H1 (cell line): Measurements from ENCODE around the gene SHMT2. TPM values are rescaled to one million over a fixed set of nuclear protein-coding genes. Genes with fewer than 3 reads are reported as not detected.

Experiments used
- CTCF ChIA-PET: fragments of 300-600 bp; sonication (Branson Sonifier 250); formaldehyde crosslinking; loops from one replicate; lab custom pipeline; 2021; ENCODE audit not compliant: partially characterized antibody; lab: Charles Lee
- POLR2A ChIA-PET: fragments of 300-600 bp; sonication (Branson Sonifier 250); formaldehyde crosslinking; loops from one replicate; lab custom pipeline; 2021; ENCODE audit warnings: inconsistent platforms; ENCODE audit not compliant: partially characterized antibody; lab: Charles Lee
- DNase-seq, 2 experiments: peaks; one replicate each; pipeline versions ENCODE4 v3.0.0 to v3.0.0-alpha.2; 2010 to 2022; ENCODE audit warnings: low spot score in 2 of 2, low read depth in 1 of 2, mixed read lengths in 1 of 2
- FAIRE-seq: peaks from 2 replicates; lab custom pipeline; 2011; peaks lifted over from hg19 to GRCh38; lab: Jason Lieb, UNC
- H2AFZ ChIP-seq: 2 replicates; pipeline ENCODE4 v1.8.1; 2012; ENCODE audit warnings: low read length, inconsistent platforms
- H2AK5ac ChIP-seq: 2 replicates; pipeline ENCODE4 v1.6.1; 2013; ENCODE audit warnings: low read depth, low read length
- H2BK120ac ChIP-seq: replicated peaks from 2 replicates; pipeline ENCODE3; 2013; ENCODE audit warnings: low read depth, low read length, inconsistent platforms
- H2BK12ac ChIP-seq: 2 replicates; pipeline ENCODE4 v1.6.1; 2013; ENCODE audit warnings: low read depth, low read length
- H2BK15ac ChIP-seq: 2 replicates; pipeline ENCODE4 v1.6.1; 2013; ENCODE audit warnings: low read length
- H2BK20ac ChIP-seq: 2 replicates; pipeline ENCODE4 v1.6.1; 2013; ENCODE audit warnings: low read length
- H2BK5ac ChIP-seq: 2 replicates; pipeline ENCODE4 v1.6.1; 2013; ENCODE audit warnings: low read depth, low read length
- H3K14ac ChIP-seq: 2 replicates; pipeline ENCODE4 v1.6.1; 2013; ENCODE audit warnings: inconsistent platforms; ENCODE audit not compliant: insufficient read length
- H3K18ac ChIP-seq: 2 replicates; pipeline ENCODE4 v1.6.1; 2013; ENCODE audit warnings: low read length; ENCODE audit errors: extremely low read depth
- H3K23ac ChIP-seq: 2 replicates; pipeline ENCODE4 v1.6.1; 2013; ENCODE audit warnings: inconsistent platforms; ENCODE audit not compliant: insufficient read length
- H3K23me2 ChIP-seq: 2 replicates; pipeline ENCODE4 v1.6.1; 2013; ENCODE audit warnings: low read depth, low read length
- H3K27ac ChIP-seq: 2 replicates; pipeline ENCODE4 v1.6.1; 2011; ENCODE audit warnings: low read depth, low read length, inconsistent platforms
- H3K27me3 ChIP-seq, 4 experiments: replicated peaks in 1 of 4; 1 replicate in 1 of 4; 2 replicates in 3 of 4; pipeline versions ENCODE4 v1.6.1 to v1.8.1; 2011 to 2013; ENCODE audit warnings: low read length in 3 of 4, mild to moderate bottlenecking in 3 of 4, inconsistent platforms in 2 of 4, mixed read lengths in 2 of 4, moderate library complexity in 1 of 4; ENCODE audit not compliant: control insufficient read depth in 3 of 4, insufficient read depth in 3 of 4; ENCODE audit errors: extremely low read depth in 1 of 4
- H3K36me3 ChIP-seq, 4 experiments: 2 replicates each; pipeline versions ENCODE4 v1.6.1 to v1.8.1; 2011 to 2013; ENCODE audit warnings: mild to moderate bottlenecking in 4 of 4, low read length in 3 of 4, moderate library complexity in 2 of 4, control low read depth in 1 of 4, inconsistent platforms in 1 of 4; ENCODE audit not compliant: insufficient read depth in 4 of 4, control insufficient read depth in 2 of 4
- H3K4ac ChIP-seq: replicated peaks from 2 replicates; pipeline ENCODE3; 2013; ENCODE audit warnings: low read length, low read depth, mixed read lengths, inconsistent platforms; ENCODE audit not compliant: insufficient read length
- H3K4me1 ChIP-seq, 4 experiments: replicated peaks in 1 of 4; 1 replicate in 1 of 4; 2 replicates in 3 of 4; pipeline versions ENCODE4 v1.6.1 to v1.8.1; 2011 to 2013; ENCODE audit warnings: low read length in 3 of 4, inconsistent platforms in 2 of 4, mixed read lengths in 1 of 4; ENCODE audit not compliant: insufficient read depth in 4 of 4, control insufficient read depth in 3 of 4
- H3K4me2 ChIP-seq, 2 experiments: 2 replicates each; pipeline versions ENCODE4 v1.6.1 to v1.8.1; 2011 to 2013; ENCODE audit warnings: low read depth in 2 of 2, low read length in 2 of 2, control low read depth in 1 of 2, inconsistent platforms in 1 of 2, mild to moderate bottlenecking in 1 of 2; ENCODE audit not compliant: insufficient read depth in 1 of 2
- H3K4me3 ChIP-seq, 4 experiments: fragments of 200-600, 300-600 bp in 1 of 4; sonication (generic), shearing (Covaris generic), sonication (Bioruptor Twin) in 1 of 4; 2 replicates each; pipeline versions ENCODE4 v1.5.1 to v1.8.1; 2011 to 2016; ENCODE audit warnings: low read length in 4 of 4, low read depth in 3 of 4, control low read depth in 2 of 4, inconsistent platforms in 2 of 4, mild to moderate bottlenecking in 2 of 4, mixed read lengths in 1 of 4, moderate library complexity in 1 of 4; ENCODE audit not compliant: insufficient read depth in 2 of 4; ENCODE audit errors: extremely low read depth in 1 of 4
- H3K56ac ChIP-seq: replicated peaks from 2 replicates; pipeline ENCODE3; 2013; ENCODE audit warnings: low read depth, mild to moderate bottlenecking, mixed read lengths, low read length, inconsistent platforms; ENCODE audit not compliant: insufficient read length
- H3K79me1 ChIP-seq: 2 replicates; pipeline ENCODE4 v1.6.1; 2013; ENCODE audit warnings: low read depth, low read length, control low read depth
- H3K79me2 ChIP-seq, 2 experiments: 2 replicates each; pipeline versions ENCODE4 v1.6.1 to v1.8.1; 2012 to 2013; ENCODE audit warnings: low read length in 2 of 2, mild to moderate bottlenecking in 2 of 2, inconsistent platforms in 1 of 2; ENCODE audit not compliant: insufficient read depth in 2 of 2, control insufficient read depth in 1 of 2
- H3K9ac ChIP-seq, 4 experiments: replicated peaks in 1 of 4; 1 replicate in 1 of 4; 2 replicates in 3 of 4; pipeline versions ENCODE4 v1.6.1 to v1.8.1; 2011 to 2013; ENCODE audit warnings: low read depth in 3 of 4, low read length in 3 of 4, control low read depth in 2 of 4, mild to moderate bottlenecking in 2 of 4, moderate library complexity in 2 of 4, inconsistent platforms in 1 of 4; ENCODE audit errors: extremely low read depth in 1 of 4
- H3K9me3 ChIP-seq, 2 experiments: 2 replicates each; pipeline versions ENCODE4 v1.6.1 to v1.8.1; 2012 to 2013; ENCODE audit warnings: mild to moderate bottlenecking in 2 of 2, moderate library complexity in 2 of 2, control low read depth in 1 of 2, inconsistent platforms in 1 of 2, low read depth in 1 of 2, low read length in 1 of 2, mixed read lengths in 1 of 2; ENCODE audit not compliant: insufficient read depth in 2 of 2
- H4K20me1 ChIP-seq, 2 experiments: replicated peaks in 1 of 2; 2 replicates each; pipeline versions ENCODE3 to v1.8.1; 2011 to 2013; ENCODE audit warnings: inconsistent platforms in 2 of 2, low read length in 2 of 2, mild to moderate bottlenecking in 1 of 2; ENCODE audit not compliant: insufficient read depth in 2 of 2, control insufficient read depth in 1 of 2
- H4K5ac ChIP-seq: 2 replicates; pipeline ENCODE4 v1.6.1; 2013; ENCODE audit warnings: low read length, low read depth, mixed read lengths, inconsistent platforms; ENCODE audit not compliant: insufficient read length
- H4K8ac ChIP-seq: 2 replicates; pipeline ENCODE4 v1.8.0; 2013; ENCODE audit warnings: mild to moderate bottlenecking, moderate library complexity, low read length, inconsistent platforms; ENCODE audit not compliant: insufficient read depth; ENCODE audit errors: extremely low read depth
- H4K91ac ChIP-seq: replicated peaks from 2 replicates; pipeline ENCODE3; 2013; ENCODE audit warnings: low read length, mixed read lengths, inconsistent platforms; ENCODE audit not compliant: insufficient read length
- BCL11A ChIP-seq, 2 experiments: IDR thresholded peaks; one replicate each; pipeline ENCODE4 v1.6.1; 2011; ENCODE audit warnings: low read depth in 2 of 2, low read length in 2 of 2, mild to moderate bottlenecking in 2 of 2
- BRCA1 ChIP-seq: IDR thresholded peaks from 2 replicates; pipeline ENCODE4 v1.6.1; 2012; ENCODE audit warnings: low read depth, low read length, improper control_type of control experiment
- CBX8 ChIP-seq: fragments of 300-800, 300-1000 bp; sonication (generic); IDR thresholded peaks from 2 replicates; pipeline ENCODE4 v1.7.1; 2016; ENCODE audit warnings: low read depth, low read length, borderline replicate concordance
- CHD2 ChIP-seq: IDR thresholded peaks from 2 replicates; pipeline ENCODE4 v1.6.1; 2012; ENCODE audit warnings: low read length, improper control_type of control experiment
- EZH2 ChIP-seq: fragments of 200-600 bp; sonication (generic); IDR thresholded peaks from 2 replicates; pipeline ENCODE4 v1.7.1; 2012; ENCODE audit warnings: low read depth, mild to moderate bottlenecking, moderate library complexity, low read length, inconsistent platforms; ENCODE audit not compliant: severe bottlenecking
- KDM4A ChIP-seq: IDR thresholded peaks from one replicate; pipeline ENCODE4 v1.7.1; 2012; ENCODE audit warnings: low read depth, mild to moderate bottlenecking, moderate library complexity, low read length, inconsistent platforms; ENCODE audit not compliant: severe bottlenecking
- MAX ChIP-seq: IDR thresholded peaks from 2 replicates; pipeline ENCODE4 v1.6.1; 2012; ENCODE audit warnings: inconsistent platforms
- POLR2AphosphoS5 ChIP-seq: IDR thresholded peaks from 2 replicates; pipeline ENCODE4 v1.6.1; 2011; ENCODE audit warnings: low read depth, low read length
- POU5F1 ChIP-seq: IDR thresholded peaks from 2 replicates; pipeline ENCODE4 v1.6.1; 2011; ENCODE audit warnings: low read depth, mild to moderate bottlenecking, low read length, moderate library complexity
- RAD21 ChIP-seq, 2 experiments: IDR thresholded peaks in 1 of 2; conservative IDR thresholded peaks in 1 of 2; 2 replicates each; pipeline ENCODE4 v1.6.1; 2011; ENCODE audit warnings: low read depth in 2 of 2, low read length in 2 of 2, improper control_type of control experiment in 1 of 2, inconsistent platforms in 1 of 2, mild to moderate bottlenecking in 1 of 2, moderate library complexity in 1 of 2
- RBBP5 ChIP-seq: IDR thresholded peaks from 2 replicates; pipeline ENCODE4 v1.7.1; 2012; ENCODE audit warnings: low read depth, mild to moderate bottlenecking, inconsistent platforms, low read length, moderate library complexity, borderline replicate concordance
- RXRA ChIP-seq: IDR thresholded peaks from 2 replicates; pipeline ENCODE4 v1.6.1; 2011; ENCODE audit warnings: low read depth, mild to moderate bottlenecking, low read length, moderate library complexity; ENCODE audit not compliant: insufficient read depth
- SIX5 ChIP-seq: IDR thresholded peaks from 2 replicates; pipeline ENCODE4 v1.6.1; 2011; ENCODE audit warnings: mild to moderate bottlenecking, low read depth, low read length
- TAF7 ChIP-seq: optimal IDR thresholded peaks from 2 replicates; pipeline ENCODE3; 2011; ENCODE audit warnings: low read depth, mild to moderate bottlenecking, inconsistent platforms, low read length, moderate library complexity, borderline replicate concordance
- WGBS, 2 experiments: shearing (Covaris generic) in 1 of 2; methylation state at CpG; one replicate each; pipeline versions ENCODE4 v1.1.6 to v1.1.7; 2013 to 2015; ENCODE audit warnings: low lambda C conversion rate in 2 of 2, mixed read lengths in 2 of 2, inconsistent platforms in 1 of 2, low coverage in 1 of 2, missing lambda C conversion rate in 1 of 2; ENCODE audit not compliant: insufficient replicate concordance in 2 of 2, insufficient coverage in 1 of 2, insufficient read length in 1 of 2; ENCODE audit errors: extremely low coverage in 1 of 2, missing lambda C conversion rate in 1 of 2; 5-methylcytosine and 5-hydroxymethylcytosine counted together
- polyA plus RNA-seq, 7 experiments: library from polyadenylated mRNA; depleted of rRNA in 3 of 7; stranded (reverse) in 5 of 7; unstranded in 2 of 7; fragments of >200 nt in 5 of 7; fragments of 200-250 nt in 2 of 7; gene quantifications; 1 replicate in 5 of 7; 2 replicates in 1 of 7; 4 replicates in 1 of 7; pipeline versions ENCODE4 v1.2.1 to v1.2.3, GENCODE V29; 2011 to 2013; ENCODE audit warnings: missing spikeins in 2 of 7, mixed read lengths in 2 of 7
- total RNA-seq: library from RNA; stranded (reverse); fragmentation: NEBNext Ultra II Directional; extraction: Animal tissue kit (Norgen Biotek cat#: 25700); gene quantifications from 2 replicates; pipeline ENCODE4 v1.2.1, GENCODE V29; 2021

Gene SHMT2
- total and polyA plus RNA-seq, 2 of the 8 experiments (the other 6 are each of a cell fraction or from before 2014, with no cell fraction given): 274 to 520 TPM

GRCh38 chr12:57250541-57250940 lies 21.0 kb downstream of the SHMT2 start:
- no peak overlapping the region for H2BK120ac ChIP-seq
- H3K4ac ChIP-seq: no peak overlapping the region
- no peak overlapping the region for H3K14ac ChIP-seq
- no peak overlapping the region for H3K27ac ChIP-seq
- H3K4me2 ChIP-seq: no peak overlapping the region; a peak in 1 of 4 replicates
- no peak overlapping the region for H4K5ac ChIP-seq
- H3K79me1 ChIP-seq: no peaks in the 10 kb centered on the region
- no peak overlapping the region for H4K91ac ChIP-seq
- H4K20me1 ChIP-seq: no peaks in the 10 kb centered on the region
- FAIRE-seq (no peak), DNase-seq (no peak)
- no peak overlapping the region for H2BK15ac ChIP-seq
- ChIA-PET CTCF (interaction anchor here (0.9 to 27.9 kb wide), 11 partner anchors 9 to 224 kb away, joined by 3 to 726 read pairs (median 26); partner anchors contain the start of genes GLI1, INHBE, NXPH4 and SHMT2), POLR2A (interaction anchor here (0.9 to 23.7 kb wide), 5 partner anchors 10 to 204 kb away, joined by 3 to 852 read pairs (median 5); partner anchors contain the start of genes INHBE and SHMT2)
- no peaks in the 10 kb centered on the region for H3K79me2 ChIP-seq
- peaks cover 2 to 8% (median 4%) of the 10 kb centered on the region in 4 experiments; a peak in 6 of 7 replicates for H3K4me1 ChIP-seq
- H4K8ac ChIP-seq: no peak overlapping the region
- no peak overlapping the region for H3K18ac ChIP-seq
- H3K23ac ChIP-seq: no peak overlapping the region
- H2BK12ac ChIP-seq: no peak overlapping the region
- no peak overlapping the region for H2BK5ac ChIP-seq
- TF ChIP-seq POLR2AphosphoS5 (no peak), BRCA1 (no peak), EZH2 (no peak), RBBP5 (no peak), SIX5 (no peak), TAF7 (no peak), POU5F1 (no peak), CHD2 (no peak), MAX (no peak), RAD21 (IDR thresholded peaks at IDR 0.05 in 1 of 2, conservative IDR thresholded peaks at IDR 0.05 in 1 of 2; ENCODE audit: low read depth in 2 of 2, low read length in 2 of 2) (no peak), CBX8 (no peak), RXRA (no peak), KDM4A (no peak), BCL11A (IDR thresholded peaks at IDR 0.05; ENCODE audit: low read depth in 2 of 2, low read length in 2 of 2) (no peak)
- H2AFZ ChIP-seq: no peak overlapping the region
- no peak overlapping the region for H3K4me3 ChIP-seq
- H3K9ac ChIP-seq: no peak overlapping the region
- no peak overlapping the region for H2BK20ac ChIP-seq
- H3K9me3 ChIP-seq: no peaks in the 10 kb centered on the region; a peak in 1 of 4 replicates
- no peaks in the 10 kb centered on the region for H3K36me3 ChIP-seq
- WGBS, 2 experiments: 85 to 100% methylated on average over 2 to 3 of the region's 3 CpGs
- H3K56ac ChIP-seq: no peak overlapping the region
- no peaks in the 10 kb centered on the region for H3K27me3 ChIP-seq
- H2AK5ac ChIP-seq: no peak overlapping the region
- 0 out of 2 replicates have a peak, but pooled peaks cover 2% of the 10 kb centered on the region for H3K23me2 ChIP-seq
